Adipose tissue (tissue), 3 donors: Measurements from ENCODE around the gene EIF4A3. TPM values are rescaled to one million over a fixed set of nuclear protein-coding genes. Genes with fewer than 3 reads are reported as not detected.

Source experiments
- H3K27ac ChIP-seq: one replicate; pipeline ENCODE4 v1.5.1; 2013; ENCODE audit warnings: low read depth, low read length
- WGBS, 3 donors: extraction: QIAGEN DNeasy Blood & Tissue Kit; methylation state at CpG; one replicate each; pipeline ENCODE4 v1.1.7; 2013; 5-methylcytosine and 5-hydroxymethylcytosine counted together
- polyA plus RNA-seq, 3 donors: library from polyadenylated mRNA; stranded (reverse); fragments of 200-250 nt; gene quantifications; one replicate each; pipeline ENCODE4 v1.2.3, GENCODE V29; 2013
- donor health status: healthy with polysubstance abuse.
- donor health status: Bipolar disorder and iron deficiency.
- donor health status: healthy.

The EIF4A3 gene
- 100 to 1,000 TPM in 1 of 3 donors, 10 to 100 TPM in 2; 31.3 to 167 (median 94.1) TPM for polyA plus RNA-seq

DNA sequence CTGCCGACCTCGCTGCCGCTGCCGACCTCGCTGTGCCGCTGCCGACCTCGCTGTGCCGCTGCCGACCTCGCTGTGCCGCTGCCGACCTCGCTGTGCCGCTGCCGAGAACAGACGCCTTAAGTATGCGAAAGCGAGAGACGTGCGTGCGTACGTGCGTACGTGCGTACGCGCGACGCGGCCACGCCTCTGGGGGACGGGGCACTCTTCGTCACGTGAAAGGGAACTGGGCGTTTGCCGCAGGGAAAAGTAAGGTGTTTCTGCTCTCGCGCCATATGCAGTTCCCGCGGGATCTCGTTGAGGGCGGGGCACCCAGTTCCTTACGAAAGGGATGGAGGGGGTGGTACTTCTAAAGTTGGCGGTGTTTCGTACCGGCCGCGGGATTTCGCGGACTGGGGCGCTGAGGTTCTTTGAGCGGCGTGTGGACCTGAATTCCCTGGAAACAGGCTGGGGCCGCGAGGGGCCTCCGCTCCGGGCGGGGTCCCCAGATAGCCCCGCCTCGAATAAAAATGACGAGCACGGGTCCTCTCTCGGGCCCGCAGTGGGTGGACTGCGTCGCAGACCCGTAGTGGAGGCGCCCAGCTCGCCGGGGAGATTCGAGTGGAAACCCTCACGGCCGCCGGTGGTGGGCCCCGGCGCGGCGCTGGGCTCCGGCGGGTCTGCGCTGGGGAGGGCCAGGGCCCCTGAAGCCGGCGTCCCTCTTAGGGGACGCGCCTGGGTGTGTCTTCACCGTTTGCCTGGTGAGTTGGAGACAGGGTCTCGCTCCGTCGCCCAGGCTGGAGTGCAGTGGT lies at the start of gene EIF4A3:
Gene EIF4A3, minus strand, starts transcription at position 94 of the 788 bp plus-strand sequence. CDS start 167 bp downstream, outside the sequence.
- WGBS, 3 donors = 0% methylated on average over 89 to 90 of the region's 90 CpGs
- peak within 1 kb of the TSS; percentile 74 for H3K27ac ChIP-seq

DNA sequence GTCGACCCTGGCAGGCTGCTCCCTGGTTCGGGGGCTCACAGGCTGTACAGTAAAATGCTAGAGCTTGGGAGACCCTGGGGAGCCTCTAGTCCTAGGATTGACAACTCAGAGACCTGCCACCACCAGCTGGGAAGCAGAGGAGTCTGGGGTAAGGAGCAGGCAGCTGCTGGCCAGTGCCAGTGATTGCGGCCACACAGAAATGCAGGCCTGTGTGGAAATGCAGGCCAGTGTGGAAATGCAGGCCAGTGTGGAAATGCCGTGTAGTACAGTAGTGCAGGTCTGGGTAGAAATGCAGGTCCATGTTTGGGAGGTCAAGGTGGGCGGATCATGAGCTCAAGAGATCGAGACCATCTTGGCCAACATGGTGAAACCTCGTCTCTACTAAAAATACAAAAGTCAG lies 49.7 kb upstream of the EIF4A3 start:
- 90 to 91% (median 91%) methylated on average over 7 of the region's 7 CpGs for WGBS, 3 donors
- no peak overlapping the region for H3K27ac ChIP-seq

DNA sequence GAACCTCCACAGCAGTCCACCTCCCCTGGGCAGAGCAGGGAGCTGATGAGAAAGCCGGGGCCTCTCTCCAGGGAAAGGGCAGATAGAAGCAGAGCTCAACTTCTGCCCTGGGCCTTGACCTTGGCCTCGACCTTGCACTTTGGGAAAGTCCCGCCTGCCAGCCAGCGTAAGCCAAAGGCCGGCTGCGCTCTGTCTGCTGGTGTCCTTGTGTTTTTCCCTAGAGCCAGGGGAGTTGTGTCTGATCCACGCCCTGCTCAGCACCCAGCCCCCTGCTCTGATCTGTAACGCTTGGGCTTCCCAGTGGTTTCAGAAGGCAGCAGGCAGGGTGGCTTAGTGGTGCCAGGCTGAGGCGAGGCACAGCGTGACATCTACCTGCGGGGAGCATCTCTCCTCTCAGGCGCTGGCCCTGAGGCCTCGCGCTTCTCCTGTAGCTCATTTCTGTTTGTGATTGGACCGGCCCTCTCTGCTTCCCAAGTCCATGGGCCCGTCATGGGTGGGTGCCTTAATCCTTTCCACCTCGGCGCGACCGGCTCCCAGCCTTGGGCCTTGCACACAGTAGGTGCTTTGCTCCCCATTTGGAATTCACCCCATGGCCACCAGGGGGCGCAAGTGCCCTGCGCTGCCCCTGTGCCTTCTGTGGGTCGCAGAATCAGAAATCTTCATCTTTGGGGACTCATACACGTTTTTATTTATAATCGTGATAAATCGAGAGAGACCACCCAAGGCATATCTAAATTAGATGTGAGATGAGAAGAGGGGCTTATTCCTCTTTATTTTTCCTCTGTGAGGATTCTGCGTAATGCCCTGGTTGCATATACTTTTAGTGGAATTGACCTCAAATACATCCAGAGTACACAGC lies 49.0 kb upstream of the EIF4A3 start:
- 46 to 65% (median 63%) methylated on average over 25 to 27 of the region's 27 CpGs for WGBS, 3 donors
- no peak overlapping the region for H3K27ac ChIP-seq

DNA sequence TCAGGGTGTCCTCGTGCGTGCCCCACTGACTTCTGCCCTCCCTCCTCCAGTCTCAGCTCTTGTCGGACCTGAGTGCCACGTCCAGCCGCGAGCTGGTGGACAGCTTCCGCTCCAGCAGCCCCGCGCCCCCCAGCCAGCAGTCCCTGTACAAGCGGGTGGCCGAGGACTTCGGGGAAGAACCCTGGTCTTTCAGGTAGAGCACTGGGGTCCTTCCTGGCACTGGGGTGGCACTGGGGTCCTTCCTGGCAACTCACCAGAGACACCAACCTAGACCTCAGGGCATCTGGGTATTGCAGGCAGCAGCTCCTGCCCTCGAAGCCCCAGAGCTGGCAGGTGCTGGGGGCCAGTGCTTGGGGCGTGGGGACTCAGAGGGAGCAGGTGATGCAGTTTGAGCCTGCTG lies 48.2 kb upstream of the EIF4A3 start:
- 77 to 92% (median 85%) methylated on average over 14 of the region's 14 CpGs for WGBS, 3 donors
- no peak overlapping the region for H3K27ac ChIP-seq

DNA sequence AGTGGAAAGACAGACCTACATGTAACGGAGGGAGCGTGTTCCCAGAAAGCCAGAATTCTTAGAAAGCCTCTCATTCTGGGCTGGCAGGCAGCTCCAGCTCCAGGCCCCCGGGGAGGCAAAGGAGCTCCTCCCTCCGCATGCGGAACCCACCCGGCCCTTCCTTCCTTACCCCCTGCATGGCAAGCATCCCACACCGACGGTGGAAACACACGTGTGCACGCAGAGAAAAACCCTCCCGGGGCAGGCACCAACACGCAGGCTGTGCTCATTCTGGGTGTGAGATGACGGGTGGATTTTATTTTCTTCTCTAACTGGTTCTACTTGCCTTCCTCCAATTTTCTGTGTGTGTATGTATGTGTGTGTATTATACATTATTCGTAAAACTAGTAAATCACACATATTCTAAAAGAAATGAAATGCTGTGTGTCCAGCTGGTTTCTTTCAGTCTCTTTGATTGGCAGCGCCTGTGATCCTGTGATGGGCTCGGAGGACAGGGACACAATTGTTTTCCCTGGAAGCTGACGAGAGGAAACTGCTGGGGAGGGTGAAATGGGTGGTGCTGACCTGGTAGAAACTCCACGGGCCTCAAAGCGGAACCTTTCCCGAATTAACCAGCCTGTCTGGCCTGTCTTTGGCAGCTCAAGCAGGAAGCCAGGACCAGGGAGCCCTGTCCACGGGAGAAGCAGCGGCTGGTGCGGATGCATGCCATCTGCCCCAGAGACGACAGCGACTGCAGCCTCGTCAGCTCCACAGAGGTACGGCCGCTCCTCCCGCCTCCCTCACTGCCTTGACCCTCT lies 45.1 kb upstream of the EIF4A3 start:
- 34 to 45% (median 39%) methylated on average over 29 of the region's 29 CpGs for WGBS, 3 donors
- H3K27ac ChIP-seq = no peak overlapping the region

DNA sequence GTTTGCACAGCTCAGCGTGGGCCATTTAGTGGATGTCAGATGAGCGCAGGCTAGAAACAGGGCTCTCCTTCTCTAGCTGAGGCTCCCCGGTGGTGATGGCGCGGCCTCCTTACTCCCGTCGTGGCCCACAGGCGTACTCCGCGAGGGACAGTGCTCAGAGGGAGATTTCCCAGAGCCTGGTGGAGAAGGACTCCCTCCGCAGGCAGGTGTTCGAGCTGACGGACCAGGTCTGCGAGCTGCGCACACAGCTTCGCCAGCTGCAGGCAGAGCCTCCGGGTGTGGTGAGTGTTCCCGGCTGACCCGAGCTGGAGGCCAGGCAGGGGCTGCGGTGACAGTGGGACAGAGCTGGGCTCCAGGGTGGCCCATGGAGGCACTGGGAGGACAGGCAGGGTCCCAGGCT lies 44.3 kb upstream of the EIF4A3 start:
- no peak overlapping the region for H3K27ac ChIP-seq
- 74 to 85% (median 82%) methylated on average over 20 of the region's 20 CpGs for WGBS, 3 donors

DNA sequence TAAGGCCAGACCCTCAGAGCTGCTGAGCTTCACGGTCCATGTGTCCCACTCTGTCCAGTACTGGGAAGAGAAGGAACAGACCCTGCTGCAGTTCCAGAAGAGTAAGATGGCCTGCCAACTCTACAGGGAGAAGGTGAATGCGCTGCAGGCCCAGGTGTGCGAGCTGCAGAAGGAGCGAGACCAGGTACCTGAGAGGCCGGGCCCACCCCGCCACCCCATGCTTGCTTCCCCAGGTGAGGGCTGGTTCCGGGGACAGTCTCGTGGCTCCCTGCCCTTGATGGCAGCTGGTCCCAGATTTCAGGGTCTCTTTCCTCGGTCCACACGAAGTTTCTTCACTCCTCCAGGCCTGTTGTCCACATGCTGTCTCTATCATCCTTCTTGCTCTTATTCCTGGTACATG lies 43.8 kb upstream of the EIF4A3 start:
- WGBS, 3 donors = 92 to 96% (median 92%) methylated on average over 10 of the region's 10 CpGs
- H3K27ac ChIP-seq = no peak overlapping the region

DNA sequence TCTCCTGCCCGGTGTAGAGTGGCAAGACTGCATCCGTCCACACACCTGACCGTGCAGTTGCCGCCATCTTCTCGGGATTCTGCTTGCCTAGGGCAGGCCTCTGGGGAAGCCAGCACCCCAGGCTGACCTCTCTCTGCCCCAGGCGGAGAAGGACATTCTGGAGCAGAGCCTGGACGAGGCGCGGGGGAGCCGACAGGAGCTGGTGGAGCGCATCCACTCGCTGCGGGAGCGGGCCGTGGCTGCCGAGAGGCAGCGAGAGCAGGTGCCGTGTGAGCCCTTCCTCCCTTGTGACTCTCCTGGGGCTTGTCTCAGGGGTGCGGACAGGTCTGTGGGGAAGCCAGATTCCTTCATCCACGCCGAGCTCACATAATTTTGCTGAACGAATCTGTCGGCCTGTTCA lies 42.7 kb upstream of the EIF4A3 start:
- no peak overlapping the region for H3K27ac ChIP-seq
- WGBS, 3 donors = 79 to 89% (median 81%) methylated on average over 23 of the region's 23 CpGs

DNA sequence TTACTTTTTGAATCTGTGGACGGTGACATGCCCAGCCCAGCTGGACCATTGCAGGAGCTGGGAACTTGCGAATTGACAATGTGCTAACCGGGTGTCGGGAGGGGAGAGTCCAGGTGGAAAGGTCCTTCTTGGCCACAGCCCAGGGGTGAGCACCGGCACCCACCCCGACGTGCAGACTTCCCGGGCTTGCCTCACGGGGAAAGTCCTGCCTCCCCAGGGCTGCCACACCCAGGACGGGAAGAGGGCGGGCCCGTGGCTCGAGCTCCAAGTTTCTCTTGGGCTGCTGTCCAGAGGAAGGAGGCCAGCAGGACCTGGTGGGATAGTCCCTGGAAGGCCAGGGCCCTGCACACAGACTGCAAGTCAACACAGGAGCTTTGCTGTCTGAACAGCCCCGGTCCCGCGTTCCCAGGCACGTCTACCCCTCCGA lies 40.6 kb upstream of the EIF4A3 start:
- 40 to 46% (median 42%) methylated on average over 15 to 18 of the region's 18 CpGs for WGBS, 3 donors
- no peak overlapping the region for H3K27ac ChIP-seq

DNA sequence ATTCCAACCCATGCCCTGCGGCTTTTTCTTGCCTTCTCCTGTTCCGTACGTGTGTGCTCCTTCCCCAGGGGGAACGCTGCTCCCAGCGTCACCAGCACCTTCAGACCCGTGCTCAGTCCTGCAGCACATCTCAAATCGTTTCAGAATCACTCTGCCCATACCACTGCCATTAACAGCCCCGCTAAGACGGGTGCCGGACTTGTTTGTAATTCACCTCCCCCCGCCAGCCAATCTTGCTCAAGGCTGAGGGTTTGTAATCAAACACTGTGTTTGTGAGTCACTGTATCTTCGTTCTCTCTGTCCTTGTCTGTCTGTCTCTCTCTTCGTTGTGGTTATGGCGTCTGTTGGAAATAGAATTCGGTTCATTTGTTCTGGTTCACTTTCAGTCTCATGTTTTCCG lies 40.2 kb upstream of the EIF4A3 start:
- 60 to 81% (median 74%) methylated on average over 16 of the region's 16 CpGs for WGBS, 3 donors
- H3K27ac ChIP-seq = no peak overlapping the region

DNA sequence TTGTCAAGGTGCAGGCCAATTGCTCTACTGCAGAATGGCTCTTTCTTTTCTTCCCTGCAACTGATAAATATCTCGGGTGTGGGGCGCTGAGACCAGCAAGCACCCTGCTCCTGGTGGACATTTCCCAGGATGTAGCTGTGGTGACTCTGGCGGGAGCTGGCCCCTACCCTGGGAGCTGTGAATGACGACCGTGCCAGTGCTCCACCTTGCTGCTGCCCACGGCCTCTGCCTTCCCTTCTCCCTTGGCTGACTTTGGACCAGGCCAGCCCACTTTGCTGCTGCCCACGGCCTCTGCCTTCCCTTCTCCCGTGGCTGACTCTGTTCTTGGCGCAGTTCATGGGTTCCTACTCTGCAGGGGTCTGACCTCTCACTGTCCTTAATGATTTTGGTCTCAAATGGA lies 39.0 kb upstream of the EIF4A3 start:
- no peak overlapping the region for H3K27ac ChIP-seq
- 87 to 89% (median 89%) methylated on average over 9 of the region's 9 CpGs for WGBS, 3 donors

DNA sequence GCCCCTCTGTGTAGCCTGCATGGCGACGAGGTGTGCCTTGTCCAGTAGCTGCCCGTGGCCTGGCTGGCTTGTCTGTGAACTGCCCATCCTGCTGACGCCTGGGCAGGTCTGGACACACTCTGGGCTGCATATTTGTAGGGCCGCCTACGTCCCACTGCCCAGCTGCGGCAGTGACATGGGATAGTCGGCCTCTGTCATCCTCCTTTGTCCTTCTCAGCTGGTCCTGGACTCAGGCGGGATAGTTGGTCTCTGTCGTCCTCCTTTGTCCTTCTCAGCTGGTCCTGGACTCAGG lies 37.4 kb upstream of the EIF4A3 start:
- WGBS, 3 donors = 84 to 86% (median 85%) methylated on average over 8 to 10 of the region's 10 CpGs
- H3K27ac ChIP-seq = no peak overlapping the region

DNA sequence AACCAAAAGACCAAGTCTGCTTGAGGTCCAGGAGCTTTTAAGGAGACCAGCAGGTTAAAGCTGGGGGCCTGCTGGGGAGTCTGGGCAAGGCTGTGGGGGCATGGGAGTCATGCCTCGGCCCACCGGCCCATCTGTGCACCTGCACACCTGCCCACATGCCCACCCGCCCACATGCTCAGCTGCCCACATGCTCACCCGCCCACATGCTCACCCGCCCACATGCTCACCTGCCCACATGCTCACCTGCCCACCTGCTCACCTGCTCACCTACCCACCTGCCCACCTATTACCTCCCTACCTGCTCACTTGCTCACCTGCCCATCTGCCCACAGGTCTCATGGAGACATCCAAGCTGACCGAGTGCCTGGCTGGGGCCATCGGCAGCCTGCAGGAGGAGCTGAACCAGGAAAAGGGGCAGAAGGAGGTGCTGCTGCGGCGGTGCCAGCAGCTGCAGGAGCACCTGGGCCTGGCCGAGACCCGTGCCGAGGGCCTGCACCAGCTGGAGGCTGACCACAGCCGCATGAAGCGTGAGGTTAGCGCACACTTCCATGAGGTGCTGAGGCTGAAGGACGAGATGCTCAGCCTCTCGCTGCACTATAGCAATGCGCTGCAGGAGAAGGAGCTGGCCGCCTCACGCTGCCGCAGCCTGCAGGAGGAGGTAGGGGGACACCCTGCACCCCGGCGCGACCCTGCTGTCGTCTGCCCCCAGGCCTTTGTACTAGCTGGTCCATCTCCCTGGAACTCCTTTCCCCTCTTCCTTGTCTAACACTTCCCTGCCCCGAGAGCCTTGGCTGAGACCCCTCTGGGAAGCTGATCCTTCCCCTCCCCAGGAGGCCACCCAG lies 36.9 kb upstream of the EIF4A3 start:
- WGBS, 3 donors = 78 to 83% (median 81%) methylated on average over 23 to 26 of the region's 26 CpGs
- no peak overlapping the region for H3K27ac ChIP-seq

DNA sequence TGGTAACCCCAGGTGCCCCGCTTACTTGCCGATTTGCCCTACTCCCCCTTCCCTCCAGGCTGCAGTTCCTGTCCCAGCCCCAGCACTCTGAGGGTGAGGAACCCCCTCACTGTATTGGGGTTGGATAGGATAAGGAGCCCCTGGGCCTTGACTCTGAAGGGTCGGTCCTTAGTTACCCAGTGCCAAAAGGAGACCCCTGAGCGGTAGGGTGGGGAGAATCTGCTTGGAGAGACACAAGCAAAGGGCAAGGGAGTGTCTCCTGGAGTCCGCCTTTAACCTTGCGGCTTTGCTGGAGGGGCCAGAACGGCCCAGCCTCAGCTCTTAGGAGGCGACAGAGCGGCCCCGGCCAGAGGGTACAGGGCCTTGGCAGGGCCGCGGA lies 35.9 kb upstream of the EIF4A3 start:
- 92 to 93% (median 92%) methylated on average over 12 of the region's 12 CpGs for WGBS, 3 donors
- no peak overlapping the region for H3K27ac ChIP-seq

DNA sequence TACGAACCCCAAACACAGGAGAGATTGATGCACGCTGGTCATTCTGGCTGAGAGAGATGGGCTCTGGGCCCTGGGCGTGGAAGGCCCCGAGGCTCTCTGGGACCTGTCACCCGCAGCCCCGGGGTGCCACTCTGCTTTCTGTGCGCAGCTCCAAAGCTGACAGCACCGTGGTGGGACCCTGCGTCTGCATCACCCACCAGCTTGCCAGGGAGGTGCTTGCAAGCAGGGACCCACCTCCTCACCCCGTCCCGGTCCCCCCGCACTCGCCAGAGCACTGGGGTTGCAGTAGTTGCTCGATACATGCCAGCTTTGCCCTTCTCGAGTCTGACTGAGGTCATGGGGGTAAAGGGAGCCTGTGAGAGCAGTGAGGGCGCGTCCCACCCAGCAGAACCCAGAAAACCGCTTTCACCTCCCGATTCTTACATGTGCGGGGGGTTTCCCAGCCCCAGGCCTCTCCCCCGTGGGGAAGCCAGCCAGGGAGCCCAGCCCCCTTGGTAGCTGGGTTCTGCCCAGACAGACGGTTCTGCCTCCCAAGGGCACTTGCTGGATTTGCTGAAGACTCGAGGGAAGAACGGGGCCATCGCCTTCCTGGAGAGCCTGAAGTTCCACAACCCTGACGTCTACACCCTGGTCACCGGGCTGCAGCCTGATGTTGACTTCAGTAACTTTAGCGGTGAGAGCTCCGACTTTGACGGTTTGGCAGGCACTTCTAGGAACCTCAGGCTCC lies 35.4 kb upstream of the EIF4A3 start:
- 87 to 89% (median 88%) methylated on average over 30 of the region's 30 CpGs for WGBS, 3 donors
- H3K27ac ChIP-seq = no peak overlapping the region

DNA sequence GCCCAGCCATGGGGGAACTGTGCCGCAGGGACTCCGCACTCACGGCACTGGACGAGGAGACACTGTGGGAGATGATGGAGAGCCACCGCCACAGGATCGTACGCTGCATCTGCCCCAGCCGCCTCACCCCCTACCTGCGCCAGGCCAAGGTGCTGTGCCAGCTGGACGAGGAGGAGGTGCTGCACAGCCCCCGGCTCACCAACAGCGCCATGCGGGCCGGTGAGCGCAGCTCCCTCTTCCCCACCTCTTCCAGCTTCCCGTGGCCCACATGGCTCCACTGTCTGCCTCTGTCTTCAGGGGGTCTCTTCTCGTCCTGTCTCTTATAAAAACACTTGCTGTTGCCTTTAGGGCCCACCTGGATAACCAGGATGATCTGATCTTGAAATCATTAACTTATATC lies 34.5 kb upstream of the EIF4A3 start:
- no peak overlapping the region for H3K27ac ChIP-seq
- WGBS, 3 donors = 88 to 94% (median 90%) methylated on average over 17 of the region's 17 CpGs

DNA sequence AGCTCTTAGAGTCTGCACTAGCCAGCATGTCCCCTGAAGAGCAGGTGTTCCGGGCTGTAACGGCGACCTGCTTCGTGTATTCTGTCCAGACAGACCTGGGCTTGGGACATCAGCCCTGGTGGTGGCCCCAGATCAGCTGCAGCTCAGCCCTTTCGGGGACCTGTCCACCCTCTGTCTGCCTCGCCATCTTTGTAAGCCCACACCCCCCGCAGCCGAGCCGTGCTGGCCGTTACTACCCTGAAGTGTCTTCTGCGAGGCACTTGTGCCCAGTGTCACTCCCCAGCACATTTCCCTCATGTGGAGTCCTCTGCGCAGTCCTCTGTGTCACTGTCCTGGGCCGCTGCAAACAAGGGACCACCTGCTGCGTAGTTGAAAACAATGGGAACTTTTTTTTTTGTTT lies 33.3 kb upstream of the EIF4A3 start:
- WGBS, 3 donors = 82 to 92% (median 82%) methylated on average over 14 of the region's 14 CpGs

More for the DNA sequence above, 33.3 kb upstream of the EIF4A3 start:
- no peak overlapping the region for H3K27ac ChIP-seq
